ENCODE data around the gene KAT6B. TPM values are rescaled to one million over a fixed set of nuclear protein-coding genes. Genes with fewer than 3 reads are reported as not detected.

Gene KAT6B
- polyA plus RNA-seq, 1 donor from 2014 or later: 11.5 TPM

- H3K36me3 ChIP-seq (ENCODE audit: insufficient read depth, low read length): no peaks in the 10 kb centered on the region
- no peaks in the 10 kb centered on the region for H3K9me3 ChIP-seq (ENCODE audit: low read length)
- H2AFZ ChIP-seq (ENCODE audit: low read depth, low read length): no peak overlapping the region
- TF ChIP-seq CTCF (IDR thresholded peaks at IDR 0.05; ENCODE audit: poor library complexity, severe bottlenecking) (no peak), SMC3 (conservative IDR thresholded peaks at IDR 0.05; ENCODE audit: poor library complexity) (no peak), EP300 (conservative IDR thresholded peaks at IDR 0.05; ENCODE audit: poor library complexity, severe bottlenecking) (no peak), POLR2AphosphoS5 (IDR thresholded peaks at IDR 0.05) (no peak)
- TF ChIP-seq, protein P1, sequence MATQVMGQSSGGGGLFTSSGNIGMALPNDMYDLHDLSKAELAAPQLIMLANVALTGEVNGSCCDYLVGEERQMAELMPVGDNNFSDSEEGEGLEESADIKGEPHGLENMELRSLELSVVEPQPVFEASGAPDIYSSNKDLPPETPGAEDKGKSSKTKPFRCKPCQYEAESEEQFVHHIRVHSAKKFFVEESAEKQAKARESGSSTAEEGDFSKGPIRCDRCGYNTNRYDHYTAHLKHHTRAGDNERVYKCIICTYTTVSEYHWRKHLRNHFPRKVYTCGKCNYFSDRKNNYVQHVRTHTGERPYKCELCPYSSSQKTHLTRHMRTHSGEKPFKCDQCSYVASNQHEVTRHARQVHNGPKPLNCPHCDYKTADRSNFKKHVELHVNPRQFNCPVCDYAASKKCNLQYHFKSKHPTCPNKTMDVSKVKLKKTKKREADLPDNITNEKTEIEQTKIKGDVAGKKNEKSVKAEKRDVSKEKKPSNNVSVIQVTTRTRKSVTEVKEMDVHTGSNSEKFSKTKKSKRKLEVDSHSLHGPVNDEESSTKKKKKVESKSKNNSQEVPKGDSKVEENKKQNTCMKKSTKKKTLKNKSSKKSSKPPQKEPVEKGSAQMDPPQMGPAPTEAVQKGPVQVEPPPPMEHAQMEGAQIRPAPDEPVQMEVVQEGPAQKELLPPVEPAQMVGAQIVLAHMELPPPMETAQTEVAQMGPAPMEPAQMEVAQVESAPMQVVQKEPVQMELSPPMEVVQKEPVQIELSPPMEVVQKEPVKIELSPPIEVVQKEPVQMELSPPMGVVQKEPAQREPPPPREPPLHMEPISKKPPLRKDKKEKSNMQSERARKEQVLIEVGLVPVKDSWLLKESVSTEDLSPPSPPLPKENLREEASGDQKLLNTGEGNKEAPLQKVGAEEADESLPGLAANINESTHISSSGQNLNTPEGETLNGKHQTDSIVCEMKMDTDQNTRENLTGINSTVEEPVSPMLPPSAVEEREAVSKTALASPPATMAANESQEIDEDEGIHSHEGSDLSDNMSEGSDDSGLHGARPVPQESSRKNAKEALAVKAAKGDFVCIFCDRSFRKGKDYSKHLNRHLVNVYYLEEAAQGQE (IDR thresholded peaks at IDR 0.05; ENCODE audit: borderline replicate concordance): no peak
- H3K4me3 ChIP-seq (ENCODE audit: low read length): no peak overlapping the region
- H3K27me3 ChIP-seq (ENCODE audit: insufficient read depth, low read depth, low read length): no peaks in the 10 kb centered on the region
- no peak overlapping the region for H3K9ac ChIP-seq (ENCODE audit: low read length)
- no peaks in the 10 kb centered on the region for H3K79me2 ChIP-seq (replicated peaks; ENCODE audit: insufficient read depth, low read length)
- no peaks in the 10 kb centered on the region for H3F3A ChIP-seq (ENCODE audit: insufficient read depth, low read length, poor library complexity, severe bottlenecking)
- no peak overlapping the region for H3K4me2 ChIP-seq (ENCODE audit: low read length)
- no peaks in the 10 kb centered on the region for H3K9me2 ChIP-seq (ENCODE audit: insufficient read depth, low read length)
- no peaks in the 10 kb centered on the region for H4K20me1 ChIP-seq (ENCODE audit: insufficient read depth)
- no peak overlapping the region for H3K27ac ChIP-seq (ENCODE audit: low read length)
These were observed 17.9 kb upstream of the KAT6B start for GRCh38 chr10:74808501-74808900.

GRCh38 chr10:74810087-74810486, 16.3 kb upstream of the KAT6B start:
- Histone ChIP-seq H3K4me2 (ENCODE audit: low read length) (no peak overlapping the region), H3K9me2 (ENCODE audit: insufficient read depth, low read length) (no peaks in the 10 kb centered on the region), H3K27me3 (ENCODE audit: insufficient read depth, low read depth, low read length) (no peaks in the 10 kb centered on the region), H3K9ac (ENCODE audit: low read length) (no peak overlapping the region), H2AFZ (ENCODE audit: low read depth, low read length) (no peak overlapping the region), H3F3A (ENCODE audit: insufficient read depth, low read length, poor library complexity, severe bottlenecking) (no peaks in the 10 kb centered on the region), H3K4me3 (ENCODE audit: low read length) (no peak overlapping the region), H4K20me1 (ENCODE audit: insufficient read depth) (no peaks in the 10 kb centered on the region), H3K9me3 (ENCODE audit: low read length) (no peaks in the 10 kb centered on the region), H3K27ac (ENCODE audit: low read length) (no peak overlapping the region), H3K79me2 (replicated peaks; ENCODE audit: insufficient read depth, low read length) (no peaks in the 10 kb centered on the region), H3K36me3 (ENCODE audit: insufficient read depth, low read length) (no peaks in the 10 kb centered on the region)
- TF ChIP-seq EZH2 (IDR thresholded peaks at IDR 0.05; ENCODE audit: borderline replicate concordance, insufficient read depth, low read length, poor library complexity, severe bottlenecking): no peak
- no peak for TF ChIP-seq RAD21 (conservative IDR thresholded peaks at IDR 0.05)
- no peak for TF ChIP-seq CTCF (IDR thresholded peaks at IDR 0.05; ENCODE audit: poor library complexity, severe bottlenecking)
- TF ChIP-seq POLR2AphosphoS5 (IDR thresholded peaks at IDR 0.05): no peak
- TF ChIP-seq EP300 (conservative IDR thresholded peaks at IDR 0.05; ENCODE audit: poor library complexity, severe bottlenecking): no peak
- TF ChIP-seq, protein P1 (IDR thresholded peaks at IDR 0.05; ENCODE audit: borderline replicate concordance): no peak
- TF ChIP-seq SMC3 (conservative IDR thresholded peaks at IDR 0.05; ENCODE audit: poor library complexity): no peak
- no peak for TF ChIP-seq MXI1 (conservative IDR thresholded peaks at IDR 0.05; ENCODE audit: poor library complexity, severe bottlenecking)
- no peak for TF ChIP-seq TAF1 (IDR thresholded peaks at IDR 0.05; ENCODE audit: low read depth)
